ENCODE measurements around the gene POT1. TPM values are rescaled to one million over a fixed set of nuclear protein-coding genes. Genes with fewer than 3 reads are reported as not detected.

Gene POT1
- polyA plus RNA-seq, 1 donor (not counting 4 experiments of a cell fraction or from before 2014, with no cell fraction given), result 36.6 TPM

DNA sequence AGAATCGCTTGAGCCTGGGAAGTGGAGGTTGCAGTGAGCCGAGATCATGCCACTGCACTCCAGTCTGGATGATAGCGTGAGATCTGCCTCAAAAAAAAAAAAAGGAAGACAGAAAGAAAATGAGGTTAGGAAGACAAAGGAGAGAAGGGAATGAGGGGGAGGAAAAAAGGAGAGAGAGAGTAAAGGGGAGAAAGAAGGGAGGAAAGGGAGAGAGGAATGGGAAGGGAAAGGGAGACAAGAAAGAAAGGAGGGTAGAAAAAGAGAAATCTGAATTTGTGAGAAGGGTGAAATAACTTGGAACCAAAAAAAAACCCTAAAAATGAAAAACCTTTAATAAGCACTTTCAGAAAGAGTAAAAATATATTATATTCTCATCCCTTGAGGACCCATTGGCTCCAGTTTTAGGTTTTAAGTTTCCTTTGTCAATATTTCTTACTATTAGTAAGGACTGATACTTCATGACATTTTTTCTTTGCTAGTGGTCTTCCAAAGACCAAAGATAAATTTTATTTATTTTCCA is 54.9 kb downstream of the POT1 start:
- Histone ChIP-seq H3K9ac (ENCODE audit: control insufficient read depth, extremely low read depth, insufficient read depth, low read length) (no peak overlapping the region), H3K9me3 (ENCODE audit: control insufficient read depth, low read depth, low read length) (no peaks in the 10 kb centered on the region), H3K4me2 (ENCODE audit: control insufficient read depth, extremely low read depth, insufficient read depth, low read depth, low read length) (no peak overlapping the region), H3K27ac (ENCODE audit: control insufficient read depth, insufficient read depth, low read length) (no peak overlapping the region), H2AFZ (ENCODE audit: control insufficient read depth, low read length) (no peak overlapping the region), H3K4me3 (ENCODE audit: control insufficient read depth in 2 of 3, extremely low read depth in 1 of 3, insufficient read depth in 2 of 3, low read depth in 1 of 3, low read length in 3 of 3) (no peak overlapping the region), H4K20me1 (ENCODE audit: control insufficient read depth, extremely low read depth, insufficient read depth, low read length) (no peaks in the 10 kb centered on the region), H3K4me1 (ENCODE audit: control insufficient read depth, extremely low read depth, insufficient read depth, low read length) (no peaks in the 10 kb centered on the region), H3K27me3 (ENCODE audit: control insufficient read depth, extremely low read depth, insufficient read depth, low read length) (no peaks in the 10 kb centered on the region), H3K9me1 (ENCODE audit: control insufficient read depth, extremely low read depth, insufficient read depth, low read length) (no peaks in the 10 kb centered on the region), H3K36me3 (ENCODE audit: control insufficient read depth in 2 of 2, extremely low read depth in 1 of 2, insufficient read depth in 2 of 2, low read length in 2 of 2) (no peaks in the 10 kb centered on the region), H3K79me2 (ENCODE audit: control insufficient read depth, insufficient read depth, low read length) (no peaks in the 10 kb centered on the region)
- TF ChIP-seq, protein P1, sequence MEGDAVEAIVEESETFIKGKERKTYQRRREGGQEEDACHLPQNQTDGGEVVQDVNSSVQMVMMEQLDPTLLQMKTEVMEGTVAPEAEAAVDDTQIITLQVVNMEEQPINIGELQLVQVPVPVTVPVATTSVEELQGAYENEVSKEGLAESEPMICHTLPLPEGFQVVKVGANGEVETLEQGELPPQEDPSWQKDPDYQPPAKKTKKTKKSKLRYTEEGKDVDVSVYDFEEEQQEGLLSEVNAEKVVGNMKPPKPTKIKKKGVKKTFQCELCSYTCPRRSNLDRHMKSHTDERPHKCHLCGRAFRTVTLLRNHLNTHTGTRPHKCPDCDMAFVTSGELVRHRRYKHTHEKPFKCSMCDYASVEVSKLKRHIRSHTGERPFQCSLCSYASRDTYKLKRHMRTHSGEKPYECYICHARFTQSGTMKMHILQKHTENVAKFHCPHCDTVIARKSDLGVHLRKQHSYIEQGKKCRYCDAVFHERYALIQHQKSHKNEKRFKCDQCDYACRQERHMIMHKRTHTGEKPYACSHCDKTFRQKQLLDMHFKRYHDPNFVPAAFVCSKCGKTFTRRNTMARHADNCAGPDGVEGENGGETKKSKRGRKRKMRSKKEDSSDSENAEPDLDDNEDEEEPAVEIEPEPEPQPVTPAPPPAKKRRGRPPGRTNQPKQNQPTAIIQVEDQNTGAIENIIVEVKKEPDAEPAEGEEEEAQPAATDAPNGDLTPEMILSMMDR (optimal IDR thresholded peaks at IDR 0.05 in 1 of 3, IDR thresholded peaks at IDR 0.05 in 1 of 3, conservative IDR thresholded peaks at IDR 0.05 in 1 of 3; ENCODE audit: extremely low read depth in 1 of 3, insufficient read depth in 2 of 3, low read length in 3 of 3), result no peak
- no peak for TF ChIP-seq EZH2 (IDR thresholded peaks at IDR 0.05; ENCODE audit: low read length)
- DNase-seq (ENCODE audit: low read depth, low spot score) (no peak), FAIRE-seq (no peak)
- dilution Hi-C loops (cut with MboI; ENCODE audit: extremely low pct_ligation_motif_present, low sequenced_read_pairs), result no loop called here

DNA sequence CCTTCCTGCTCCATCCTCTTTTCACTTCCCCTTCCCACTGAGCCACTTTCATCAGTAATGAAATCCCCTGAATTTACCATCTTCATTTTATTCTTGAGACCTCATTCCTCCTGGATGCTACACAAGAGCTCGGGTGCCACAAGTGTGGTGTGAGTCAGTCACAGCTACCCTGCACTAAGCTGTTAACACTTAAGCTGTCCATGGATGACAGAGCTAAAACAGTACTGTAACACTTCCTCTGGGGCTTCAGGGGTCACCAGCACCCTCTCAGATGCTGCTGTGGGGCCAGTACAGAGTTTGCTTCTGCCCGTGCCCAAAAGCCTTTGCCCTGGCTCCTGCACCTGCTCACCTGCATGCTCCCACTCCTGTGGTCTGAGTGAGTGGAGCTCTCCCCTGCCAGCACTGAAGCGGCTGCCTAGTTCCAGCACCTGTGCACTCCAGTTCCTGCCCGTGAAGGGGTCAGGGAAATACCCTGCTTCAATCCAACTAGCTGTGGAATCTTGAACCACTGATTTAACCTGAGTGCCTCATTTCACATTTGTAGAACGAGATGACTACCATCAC is 71.9 kb downstream of the POT1 start:
- H3K4me2 ChIP-seq (ENCODE audit: control insufficient read depth, extremely low read depth, insufficient read depth, low read depth, low read length), result no peak overlapping the region
- no peak overlapping the region for H3K4me3 ChIP-seq (ENCODE audit: control insufficient read depth in 2 of 3, extremely low read depth in 1 of 3, insufficient read depth in 2 of 3, low read depth in 1 of 3, low read length in 3 of 3)
- no peaks in the 10 kb centered on the region for H3K36me3 ChIP-seq (ENCODE audit: control insufficient read depth in 2 of 2, extremely low read depth in 1 of 2, insufficient read depth in 2 of 2, low read length in 2 of 2)
- H3K9ac ChIP-seq (ENCODE audit: control insufficient read depth, extremely low read depth, insufficient read depth, low read length), result no peak overlapping the region
- H2AFZ ChIP-seq (ENCODE audit: control insufficient read depth, low read length), result no peak overlapping the region
- H3K9me1 ChIP-seq (ENCODE audit: control insufficient read depth, extremely low read depth, insufficient read depth, low read length), result no peaks in the 10 kb centered on the region
- H3K9me3 ChIP-seq (ENCODE audit: control insufficient read depth, low read depth, low read length), result no peaks in the 10 kb centered on the region
- H3K27ac ChIP-seq (ENCODE audit: control insufficient read depth, insufficient read depth, low read length), result no peak overlapping the region
- TF ChIP-seq EZH2 (IDR thresholded peaks at IDR 0.05; ENCODE audit: low read length), result no peak
- TF ChIP-seq, protein P1 (optimal IDR thresholded peaks at IDR 0.05 in 1 of 3, IDR thresholded peaks at IDR 0.05 in 1 of 3, conservative IDR thresholded peaks at IDR 0.05 in 1 of 3; ENCODE audit: extremely low read depth in 1 of 3, insufficient read depth in 2 of 3, low read length in 3 of 3), result no peak
- H3K4me1 ChIP-seq (ENCODE audit: control insufficient read depth, extremely low read depth, insufficient read depth, low read length), result no peaks in the 10 kb centered on the region
- DNase-seq (ENCODE audit: low read depth, low spot score), result no peak
- no peaks in the 10 kb centered on the region for H3K79me2 ChIP-seq (ENCODE audit: control insufficient read depth, insufficient read depth, low read length)
- no peaks in the 10 kb centered on the region for H4K20me1 ChIP-seq (ENCODE audit: control insufficient read depth, extremely low read depth, insufficient read depth, low read length)
- dilution Hi-C loops (cut with MboI; ENCODE audit: extremely low pct_ligation_motif_present, low sequenced_read_pairs), result no loop called here
- no peak for FAIRE-seq
- no peaks in the 10 kb centered on the region for H3K27me3 ChIP-seq (ENCODE audit: control insufficient read depth, extremely low read depth, insufficient read depth, low read length)

Data from keratinocyte (primary cell).